22Rv1 (cell line): Measurements from ENCODE around the gene PKNOX2.

ENCODE experiments used
- H3K27ac ChIP-seq: fragments of 450-650 bp; 2 replicates; pipeline ENCODE4 v1.5.1; 2017
- ZFX ChIP-seq: fragments of 450-650 bp; IDR thresholded peaks from 2 replicates; pipeline ENCODE4 v1.6.1; 2017; ENCODE audit warnings: antibody characterized with exemption, borderline replicate concordance
- TF ChIP-seq, protein P1 (sequence below): fragments of 450-650 bp; IDR thresholded peaks from 2 replicates; pipeline ENCODE4 v1.5.1; 2017; ENCODE audit warnings: mild to moderate bottlenecking

PKNOX2 gene

DNA sequence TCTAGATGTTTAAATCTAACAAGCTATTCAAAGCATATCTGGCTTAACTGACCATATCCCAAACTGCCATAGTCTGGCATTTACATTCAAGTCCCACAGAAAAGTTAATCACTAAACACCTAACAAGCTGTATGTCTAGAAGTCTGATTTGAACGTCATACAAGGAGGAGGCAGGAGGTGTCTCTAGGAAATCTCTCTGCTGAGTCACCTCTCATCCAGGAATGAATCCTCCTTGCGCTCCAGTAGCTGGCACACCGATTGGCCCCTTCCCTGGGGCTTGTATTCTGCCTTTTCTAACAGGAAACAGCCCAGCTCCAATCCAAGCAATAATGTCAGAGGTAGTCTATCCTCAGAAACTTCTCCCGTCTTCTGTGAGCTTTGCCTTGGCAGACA, 299.7 kb downstream of the PKNOX2 start:
- TF ChIP-seq, protein P1, sequence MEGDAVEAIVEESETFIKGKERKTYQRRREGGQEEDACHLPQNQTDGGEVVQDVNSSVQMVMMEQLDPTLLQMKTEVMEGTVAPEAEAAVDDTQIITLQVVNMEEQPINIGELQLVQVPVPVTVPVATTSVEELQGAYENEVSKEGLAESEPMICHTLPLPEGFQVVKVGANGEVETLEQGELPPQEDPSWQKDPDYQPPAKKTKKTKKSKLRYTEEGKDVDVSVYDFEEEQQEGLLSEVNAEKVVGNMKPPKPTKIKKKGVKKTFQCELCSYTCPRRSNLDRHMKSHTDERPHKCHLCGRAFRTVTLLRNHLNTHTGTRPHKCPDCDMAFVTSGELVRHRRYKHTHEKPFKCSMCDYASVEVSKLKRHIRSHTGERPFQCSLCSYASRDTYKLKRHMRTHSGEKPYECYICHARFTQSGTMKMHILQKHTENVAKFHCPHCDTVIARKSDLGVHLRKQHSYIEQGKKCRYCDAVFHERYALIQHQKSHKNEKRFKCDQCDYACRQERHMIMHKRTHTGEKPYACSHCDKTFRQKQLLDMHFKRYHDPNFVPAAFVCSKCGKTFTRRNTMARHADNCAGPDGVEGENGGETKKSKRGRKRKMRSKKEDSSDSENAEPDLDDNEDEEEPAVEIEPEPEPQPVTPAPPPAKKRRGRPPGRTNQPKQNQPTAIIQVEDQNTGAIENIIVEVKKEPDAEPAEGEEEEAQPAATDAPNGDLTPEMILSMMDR: no peak
- no peak for TF ChIP-seq ZFX
- no peak overlapping the region for H3K27ac ChIP-seq

DNA sequence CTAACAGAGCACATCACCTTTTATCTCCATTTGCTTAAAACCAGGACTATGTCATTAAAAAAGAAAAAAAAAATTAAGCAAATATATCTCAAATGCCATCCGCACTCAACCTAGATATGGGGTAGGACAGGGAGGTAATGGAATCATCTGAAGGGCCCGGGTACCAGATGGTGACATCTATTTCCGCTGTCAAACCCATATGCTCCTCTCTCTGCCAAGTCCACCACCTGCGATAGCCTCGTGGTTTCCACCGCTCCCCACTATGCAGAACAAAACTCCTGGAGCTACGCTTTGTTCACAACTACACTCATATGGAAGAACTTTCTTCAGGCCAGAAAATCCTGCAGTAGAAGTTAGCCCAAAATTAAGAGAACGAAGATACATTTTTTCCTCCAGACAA, 300.1 kb downstream of the PKNOX2 start:
- H3K27ac ChIP-seq: no peak overlapping the region
- TF ChIP-seq, protein P1: no peak
- TF ChIP-seq ZFX: no peak

DNA sequence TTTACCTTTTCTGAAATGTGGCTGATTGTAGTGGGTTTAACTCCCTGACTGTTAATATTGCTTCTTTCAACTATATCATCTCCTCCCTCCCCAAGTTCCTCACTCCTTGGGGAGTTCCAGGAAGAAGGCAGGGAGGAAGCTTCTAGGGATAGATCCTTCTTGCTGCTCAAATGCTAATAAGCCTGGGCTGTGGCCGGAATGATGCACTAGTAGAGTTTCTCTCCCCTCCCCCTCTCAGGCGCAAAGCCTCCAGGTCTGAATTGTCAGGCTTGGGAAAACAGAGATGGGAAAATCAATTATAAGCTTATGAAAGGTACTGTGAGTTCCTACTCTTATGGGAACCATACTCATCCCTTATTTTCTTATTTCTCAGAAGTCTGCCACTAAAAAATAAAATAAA, 300.7 kb downstream of the PKNOX2 start:
- H3K27ac ChIP-seq: no peak overlapping the region
- TF ChIP-seq, protein P1: no peak
- no peak for TF ChIP-seq ZFX

DNA sequence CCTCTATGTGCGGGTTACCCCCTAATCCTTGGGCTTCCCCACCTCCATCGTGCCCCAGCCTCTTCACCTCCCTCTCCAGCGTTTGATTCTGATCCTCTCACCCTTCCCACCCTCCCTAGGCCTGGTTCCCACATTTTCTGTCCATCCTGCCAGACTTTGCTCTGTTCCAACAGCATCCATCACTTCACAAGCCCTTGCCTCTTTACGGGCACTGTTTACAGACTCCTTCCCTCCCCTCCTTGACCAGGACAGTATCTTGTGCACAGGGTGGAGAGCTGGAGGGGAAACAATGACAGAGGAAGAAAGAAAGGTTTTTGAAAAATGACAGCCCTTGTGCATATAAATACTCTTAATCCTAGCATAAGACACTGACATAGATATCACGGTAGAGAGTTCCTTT, 301.1 kb downstream of the PKNOX2 start:
- no peak overlapping the region for H3K27ac ChIP-seq
- TF ChIP-seq ZFX: no peak
- TF ChIP-seq, protein P1: no peak

DNA sequence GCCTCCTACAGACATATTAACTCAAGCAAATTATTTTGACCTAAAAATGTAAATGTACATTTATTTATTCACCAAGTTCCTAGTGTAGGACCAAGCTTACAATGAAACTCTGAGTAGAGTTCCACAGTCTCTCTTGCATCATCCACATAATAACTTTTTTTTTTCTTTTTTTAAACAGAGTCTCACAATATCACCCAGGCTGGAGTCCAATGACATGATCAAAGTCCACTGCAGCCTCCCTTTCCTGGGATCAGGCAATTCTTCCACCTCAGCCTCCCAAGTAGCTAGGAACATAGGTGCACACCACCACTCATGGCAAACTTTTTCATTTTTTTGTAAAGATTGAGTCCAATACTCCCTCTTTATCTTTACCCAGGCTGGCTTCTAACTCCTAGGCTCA, 303.5 kb downstream of the PKNOX2 start:
- no peak for TF ChIP-seq ZFX
- TF ChIP-seq, protein P1: no peak
- no peak overlapping the region for H3K27ac ChIP-seq

DNA sequence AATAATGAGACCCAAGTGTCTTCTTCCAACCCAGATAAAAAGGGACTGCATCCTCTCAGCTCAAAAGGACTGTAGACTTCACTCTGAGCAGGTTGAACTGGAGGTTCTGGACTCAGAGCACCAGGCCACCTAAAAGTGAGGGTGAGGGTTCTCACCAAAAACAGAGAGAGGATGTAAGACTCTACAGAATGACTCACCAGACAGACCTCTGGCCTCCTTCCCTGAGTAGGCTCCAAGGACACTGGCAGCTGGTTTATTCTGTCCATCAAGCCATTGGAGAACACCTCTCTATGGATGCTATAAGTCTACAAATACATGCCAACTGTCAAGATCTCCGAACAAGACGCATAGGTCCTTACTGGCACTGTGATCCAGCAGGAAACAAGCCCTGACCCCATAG, 304.3 kb downstream of the PKNOX2 start:
- no peak overlapping the region for H3K27ac ChIP-seq
- TF ChIP-seq, protein P1: no peak
- TF ChIP-seq ZFX: no peak

DNA sequence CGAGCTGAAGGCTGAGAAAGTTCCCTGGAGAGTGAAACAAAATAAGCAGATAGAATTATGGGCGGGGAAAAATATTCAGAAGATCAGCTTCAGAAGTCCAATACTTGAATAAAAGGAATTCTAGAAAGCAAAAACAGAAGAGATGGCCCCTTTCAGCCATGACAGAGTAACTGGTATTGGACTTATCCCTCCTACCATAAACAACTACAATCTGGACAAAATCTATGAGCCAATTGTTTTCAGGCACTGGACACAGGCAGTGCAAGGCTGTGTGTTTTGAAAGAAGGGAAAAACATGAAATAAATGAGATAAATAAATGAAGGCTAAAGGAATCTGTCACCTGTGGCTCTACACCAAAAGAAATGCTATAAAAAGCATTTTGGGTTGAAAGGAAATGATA, 305.8 kb downstream of the PKNOX2 start:
- TF ChIP-seq, protein P1: no peak
- TF ChIP-seq ZFX: no peak
- H3K27ac ChIP-seq: no peak overlapping the region
